ENCODE data around the gene CTRL. TPM values are rescaled to one million over a fixed set of nuclear protein-coding genes. Genes with fewer than 3 reads are reported as not detected.

Gene CTRL
- total RNA-seq, 1 donor from 2014 or later = 0.71 TPM

- H3K9me3 ChIP-seq (replicated peaks) = no peaks in the 10 kb centered on the region
- no peaks in the 10 kb centered on the region for H3K27me3 ChIP-seq (ENCODE audit: low read depth)
- DNase-seq = no peak
- H3K4me1 ChIP-seq = peaks cover 44% of the 10 kb centered on the region
- no peak for TF ChIP-seq CTCF (IDR thresholded peaks at IDR 0.05; ENCODE audit: borderline replicate concordance)
- intact Hi-C loops (cut with micrococcal nuclease) = no loop called here
- H3K36me3 ChIP-seq = peaks cover 30% of the 10 kb centered on the region
- H3K4me3 ChIP-seq = no peak overlapping the region
- no peak overlapping the region for H3K27ac ChIP-seq (replicated peaks)
Measured at GRCh38 chr16:67932462-67932840, 789 bp upstream of the CTRL start.

- intact Hi-C loops (cut with micrococcal nuclease) = no loop called here
- Histone ChIP-seq H3K4me1 (peaks cover 41% of the 10 kb centered on the region), H3K9me3 (replicated peaks) (no peaks in the 10 kb centered on the region), H3K4me3 (no peak overlapping the region), H3K27ac (replicated peaks) (no peak overlapping the region), H3K27me3 (ENCODE audit: low read depth) (no peaks in the 10 kb centered on the region), H3K36me3 (peaks cover 34% of the 10 kb centered on the region)
- no peak for DNase-seq
- no peak for TF ChIP-seq CTCF (IDR thresholded peaks at IDR 0.05; ENCODE audit: borderline replicate concordance)
Measured at GRCh38 chr16:67930678-67931211, 917 bp downstream of the CTRL start.

- intact Hi-C loops (cut with micrococcal nuclease) = no loop called here
- peaks cover 34% of the 10 kb centered on the region for H3K36me3 ChIP-seq
- H3K4me3 ChIP-seq = no peak overlapping the region
- peaks cover 42% of the 10 kb centered on the region for H3K4me1 ChIP-seq
- no peaks in the 10 kb centered on the region for H3K27me3 ChIP-seq (ENCODE audit: low read depth)
- H3K9me3 ChIP-seq (replicated peaks) = no peaks in the 10 kb centered on the region
- DNase-seq = no peak
- TF ChIP-seq CTCF (IDR thresholded peaks at IDR 0.05; ENCODE audit: borderline replicate concordance) = no peak
- no peak overlapping the region for H3K27ac ChIP-seq (replicated peaks)
Measured at GRCh38 chr16:67930191-67930590, 1.5 kb downstream of the CTRL start.

GRCh38 chr16:67928561-67929364 lies 2.9 kb downstream of the CTRL start:
- Histone ChIP-seq H3K27me3 (ENCODE audit: low read depth) (no peaks in the 10 kb centered on the region), H3K27ac (replicated peaks) (no peak overlapping the region), H3K36me3 (peaks cover 30% of the 10 kb centered on the region), H3K9me3 (replicated peaks) (no peaks in the 10 kb centered on the region), H3K4me1 (peaks cover 41% of the 10 kb centered on the region), H3K4me3 (no peak overlapping the region)
- peak; percentile 91 for TF ChIP-seq CTCF (IDR thresholded peaks at IDR 0.05; ENCODE audit: borderline replicate concordance)
- DNase-seq = peak; percentile 65
- intact Hi-C loops (cut with micrococcal nuclease) = no loop called here

GRCh38 chr16:67928147-67928546 lies 3.5 kb downstream of the CTRL start:
- DNase-seq = no peak
- intact Hi-C loops (cut with micrococcal nuclease) = no loop called here
- Histone ChIP-seq H3K36me3 (peaks cover 26% of the 10 kb centered on the region), H3K4me1 (peaks cover 46% of the 10 kb centered on the region), H3K27ac (replicated peaks) (no peak overlapping the region), H3K9me3 (replicated peaks) (no peaks in the 10 kb centered on the region), H3K4me3 (no peak overlapping the region), H3K27me3 (ENCODE audit: low read depth) (no peaks in the 10 kb centered on the region)
- TF ChIP-seq CTCF (IDR thresholded peaks at IDR 0.05; ENCODE audit: borderline replicate concordance) = no peak
